Measurements from ENCODE around the gene ATOH1.

Gene ATOH1

DNA sequence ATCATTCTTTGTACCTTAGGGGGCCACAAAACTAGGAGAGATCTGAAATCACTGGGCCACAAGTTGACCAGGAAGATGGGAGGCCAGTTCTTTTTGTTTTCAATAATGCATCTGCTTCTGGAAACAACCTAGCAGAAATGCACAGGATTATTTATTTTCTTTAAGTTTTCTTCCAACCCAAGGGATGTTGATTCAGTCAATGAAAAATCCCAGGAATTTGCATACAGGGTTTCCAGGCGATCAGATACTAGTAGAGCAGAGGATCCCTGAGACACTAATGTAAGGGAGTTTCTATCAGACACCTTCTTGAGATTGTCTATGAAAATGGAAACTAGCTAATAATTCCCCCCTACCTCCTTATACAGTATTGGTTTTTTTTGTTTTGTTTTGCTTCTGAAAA, 7.4 kb downstream of the ATOH1 start:
- DNase-seq: no peak

DNA sequence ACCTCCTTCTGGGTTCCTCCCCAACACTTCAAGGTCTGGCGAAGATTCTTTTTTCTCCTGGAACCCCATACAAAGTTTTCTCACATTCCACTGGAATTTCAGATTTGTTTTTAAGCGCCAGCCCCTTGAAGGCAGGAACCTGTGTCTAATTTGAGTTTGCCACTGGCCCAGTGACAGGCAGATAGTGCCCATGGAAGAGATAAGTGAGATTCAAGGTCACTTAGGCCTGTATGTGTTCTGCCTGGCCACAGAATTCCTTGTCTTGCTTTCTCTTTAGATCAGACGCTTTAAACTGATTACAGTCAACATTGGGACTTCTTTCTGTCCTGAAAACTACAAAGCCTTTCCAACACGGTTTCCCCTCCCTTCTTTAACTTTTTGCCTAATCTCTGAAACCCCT, 11.2 kb downstream of the ATOH1 start:
- DNase-seq: no peak

DNA sequence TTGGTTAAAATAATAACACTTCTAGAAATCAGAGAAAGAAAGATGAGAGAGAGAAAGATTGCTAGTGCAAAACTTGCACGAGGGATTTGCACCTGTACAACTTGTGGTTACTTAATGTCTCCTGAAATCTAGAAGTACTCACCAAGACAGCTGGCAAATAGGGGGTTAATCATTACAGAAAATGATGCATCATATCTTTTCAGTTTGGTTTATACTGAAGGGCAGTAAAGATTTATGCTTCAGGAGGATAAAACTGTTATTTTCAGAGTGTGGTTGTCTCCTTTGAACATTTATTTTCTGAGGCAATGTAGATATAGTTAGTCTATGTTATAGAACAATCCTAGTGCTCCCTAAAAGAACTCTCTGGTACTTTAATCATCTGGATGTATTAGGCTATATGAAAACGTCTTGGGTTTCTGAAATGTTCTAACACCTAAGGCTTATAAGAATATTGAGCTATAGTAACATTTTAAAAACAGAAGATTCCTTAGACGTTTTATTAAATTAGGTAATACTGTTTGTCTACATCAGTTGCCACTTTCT, 13.3 kb downstream of the ATOH1 start:
- DNase-seq: no peak

DNA sequence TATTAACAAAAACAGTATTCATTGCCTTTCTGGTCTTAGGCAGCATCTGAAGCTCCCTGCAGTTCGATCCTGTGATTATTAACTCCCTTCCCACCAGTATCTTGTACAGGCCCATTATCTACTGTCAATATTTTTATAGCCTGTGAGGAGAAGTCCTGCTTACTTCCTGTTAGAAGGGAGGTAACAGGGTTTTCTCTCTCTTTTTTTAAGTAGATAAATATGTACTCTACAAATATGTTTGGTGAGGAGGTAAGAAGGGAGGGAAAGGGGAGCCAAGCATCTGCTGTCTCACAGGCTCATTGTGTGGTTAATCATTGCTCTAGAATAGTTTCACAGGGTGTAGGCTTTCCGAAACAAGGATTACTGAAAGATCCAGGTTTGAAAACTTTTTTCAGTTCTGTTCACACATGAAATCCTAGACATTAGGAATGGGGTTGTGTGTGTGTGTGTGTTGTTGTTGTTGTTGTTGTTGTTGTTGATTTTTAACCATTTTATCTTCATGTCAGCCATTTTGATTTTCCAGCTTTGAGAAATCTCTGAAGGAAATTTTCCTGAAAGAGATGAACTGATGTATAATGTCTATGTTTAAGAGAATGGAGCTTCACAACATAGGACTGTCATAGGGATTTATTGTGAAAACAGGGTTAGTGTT, 14.2 kb downstream of the ATOH1 start:
- DNase-seq: no peak

DNA sequence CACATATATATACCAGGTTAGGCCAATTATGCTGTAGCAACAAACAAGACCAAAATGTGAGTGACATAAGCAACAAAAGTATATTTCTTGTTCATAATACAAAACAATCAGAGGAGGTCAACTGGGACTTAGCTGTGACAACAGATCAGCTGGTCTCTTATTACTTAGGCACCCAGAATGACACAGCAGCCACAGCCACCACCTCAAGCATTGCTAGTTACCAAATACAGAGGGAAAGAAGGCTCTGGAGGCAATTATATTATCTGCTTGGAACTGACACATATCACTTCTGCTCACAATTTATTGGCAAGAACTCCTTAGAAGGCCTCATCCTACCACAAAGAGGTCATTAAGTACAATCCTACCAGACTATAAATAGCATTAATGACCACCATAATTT, 15.2 kb downstream of the ATOH1 start:
- DNase-seq: no peak

DNA sequence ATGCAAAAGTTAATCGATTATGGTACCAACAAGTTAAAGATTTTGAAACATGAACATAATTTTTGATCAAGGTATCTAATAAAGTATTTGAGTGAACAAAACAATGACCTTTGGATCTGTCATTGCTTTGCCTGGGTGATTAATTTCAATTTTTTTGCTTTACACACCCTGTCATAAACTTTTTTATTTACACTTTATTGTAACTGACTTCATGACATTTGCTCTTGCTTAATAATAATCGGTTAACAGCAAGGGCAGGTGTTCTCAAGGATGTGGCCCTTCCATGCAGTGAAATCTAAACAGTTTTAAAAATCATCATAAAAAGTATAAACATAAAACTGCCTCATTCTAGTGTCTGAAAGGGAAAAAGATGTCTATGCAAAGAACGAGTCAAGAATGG, 24.1 kb downstream of the ATOH1 start:
- DNase-seq: no peak

DNA sequence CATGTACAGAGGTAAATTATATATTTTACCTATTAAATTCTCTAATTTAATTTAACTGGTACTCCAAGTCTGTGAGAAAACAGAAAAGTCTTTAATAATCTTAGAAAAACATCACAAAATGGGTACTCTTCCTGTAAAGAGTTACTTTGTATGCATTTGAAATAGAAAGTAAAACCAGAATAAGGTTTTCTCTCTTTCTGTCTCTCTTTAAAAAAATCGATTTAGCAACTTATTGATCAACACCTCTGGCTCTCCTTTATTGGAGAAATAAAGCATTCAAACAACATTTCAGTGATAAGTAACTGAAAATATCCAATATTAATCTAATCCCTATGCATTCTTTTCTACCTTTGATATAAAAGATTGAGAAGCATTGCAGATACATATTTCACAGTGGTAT, 27.4 kb downstream of the ATOH1 start:
- no peak for DNase-seq

DNA sequence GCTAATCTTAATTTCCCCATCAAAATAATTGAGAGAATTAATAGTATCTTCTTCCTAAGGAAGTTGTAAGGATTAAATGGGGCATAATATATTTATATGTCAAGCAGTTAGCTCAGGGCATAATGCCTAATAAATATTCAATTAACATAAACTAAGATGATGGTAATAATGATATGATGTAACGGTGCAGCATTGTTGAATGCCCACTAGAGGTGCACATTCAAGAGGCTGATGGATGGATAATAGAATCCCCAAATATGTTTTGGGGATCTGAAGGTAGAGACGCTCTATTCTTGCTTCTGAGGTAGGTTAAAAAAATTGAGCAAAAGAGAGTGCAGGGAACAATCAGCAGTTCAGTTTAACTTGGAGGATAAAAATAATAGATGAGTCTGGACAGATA, 37.1 kb downstream of the ATOH1 start:
- DNase-seq: no peak

DNA sequence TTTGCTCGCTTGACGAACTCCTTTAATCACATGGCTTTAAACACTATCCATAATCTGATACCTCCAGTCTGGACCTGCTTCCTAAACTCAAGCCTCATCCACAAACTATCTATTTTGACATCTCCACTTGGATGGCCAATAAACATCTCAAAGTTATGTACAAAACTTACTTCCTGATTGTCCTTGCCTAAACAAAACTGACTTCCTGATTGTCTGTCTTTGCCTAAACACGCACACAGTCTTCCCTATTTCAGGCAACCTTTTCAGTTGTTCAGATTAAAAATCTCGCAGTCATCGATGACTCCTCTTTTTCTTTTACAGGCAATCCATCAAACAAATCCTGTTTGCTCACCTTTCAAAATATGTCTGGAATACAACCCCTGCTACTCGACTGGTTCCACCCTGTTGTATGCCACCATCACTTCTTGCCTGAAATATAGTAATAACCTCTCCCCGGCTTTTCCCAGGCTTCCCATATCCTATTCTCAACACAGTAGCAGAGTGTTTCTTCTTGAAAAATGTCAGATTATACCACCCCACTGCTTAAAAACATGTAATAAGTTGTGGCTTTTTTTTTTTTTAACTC, 39.0 kb downstream of the ATOH1 start:
- DNase-seq: no peak

DNA sequence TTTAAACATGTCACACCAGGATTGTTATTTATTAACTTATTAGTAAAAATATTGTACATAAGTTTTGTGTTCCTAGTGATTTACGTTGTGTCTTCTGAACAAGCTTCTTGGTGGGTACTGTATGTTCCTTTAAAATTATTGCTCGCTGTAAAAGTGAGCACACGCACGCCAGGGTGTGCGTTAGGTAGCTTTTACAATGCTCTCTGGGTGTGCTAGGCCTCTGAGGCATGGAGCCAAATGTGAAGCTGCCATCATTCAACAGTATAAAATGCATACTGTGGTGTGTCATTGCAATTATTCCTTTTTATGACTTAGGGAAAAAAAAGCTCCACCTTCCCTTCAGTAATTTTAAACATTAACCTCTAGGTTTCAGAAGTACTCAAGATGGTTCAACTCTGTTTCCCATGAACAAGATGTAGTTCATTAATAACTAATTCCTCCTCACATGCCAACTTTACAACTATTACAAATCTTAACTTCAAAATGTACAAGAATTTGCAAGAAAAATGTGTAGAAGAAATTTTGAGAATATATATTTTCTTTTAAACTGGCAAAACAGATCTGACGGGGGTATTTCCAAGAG, 42.4 kb downstream of the ATOH1 start:
- no peak for DNase-seq

DNA sequence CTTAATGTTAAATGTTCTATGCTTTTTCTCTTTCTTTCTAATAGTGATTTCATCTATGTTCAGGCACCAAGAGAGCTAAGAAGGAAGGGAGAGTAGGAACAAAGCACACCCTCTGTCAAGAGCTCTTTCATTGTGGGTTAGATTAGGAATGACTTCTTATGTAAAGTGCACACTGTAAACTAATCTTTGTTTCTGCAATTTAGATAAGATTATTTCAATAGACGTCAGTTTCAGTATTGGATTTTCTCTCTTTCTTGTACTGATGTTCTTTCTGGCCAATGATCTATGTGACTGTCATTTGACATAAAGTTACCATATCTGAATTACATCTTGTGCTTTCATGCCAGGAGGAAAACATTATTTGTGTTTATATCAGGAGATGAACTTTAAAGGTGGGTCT, 48.2 kb downstream of the ATOH1 start:
- DNase-seq: no peak

DNA sequence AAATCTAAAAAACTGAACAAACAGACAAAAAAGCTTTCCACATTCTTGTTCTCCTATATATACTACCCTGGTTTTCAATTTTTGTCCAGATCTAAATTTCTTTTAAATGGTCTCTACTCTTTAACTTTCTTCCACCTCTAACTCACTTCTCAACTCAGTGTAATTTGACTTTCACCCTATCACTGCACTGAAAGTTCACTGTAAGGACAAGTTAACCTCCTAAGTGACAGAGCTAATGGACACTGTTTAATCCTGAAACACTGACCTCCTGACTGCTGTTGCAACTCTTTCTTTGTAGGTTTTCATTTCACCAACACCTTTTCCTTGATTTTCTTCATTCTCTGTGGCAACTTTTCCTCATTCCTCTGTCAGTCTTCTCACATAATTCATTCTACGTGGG, 50.0 kb downstream of the ATOH1 start:
- DNase-seq: no peak

DNA sequence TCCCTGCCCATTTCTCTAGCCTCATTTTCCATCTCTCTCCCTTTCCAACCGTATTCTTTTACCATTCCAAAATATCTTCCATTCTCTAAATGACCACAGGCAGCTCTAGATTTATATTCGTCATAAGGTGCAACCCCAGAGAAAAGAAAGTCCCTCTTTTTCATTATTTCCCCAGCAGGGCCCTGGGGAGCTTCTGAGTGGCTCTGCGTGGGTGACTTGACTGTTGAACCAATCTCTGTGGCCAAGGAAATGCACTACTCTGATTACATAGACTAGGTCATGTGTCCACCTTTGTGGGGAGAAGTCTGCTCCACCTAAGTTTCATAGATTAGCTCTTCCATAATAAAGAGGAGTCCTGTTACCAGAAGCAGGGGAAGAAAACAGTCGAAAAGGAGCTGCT, 51.4 kb downstream of the ATOH1 start:
- DNase-seq: no peak

All from NCI-H345 (cell line).